LHCN-M2 (cell line): Measurements from ENCODE around the gene BZW1. TPM values are rescaled to one million over a fixed set of nuclear protein-coding genes. Genes with fewer than 3 reads are reported as not detected.
A peak's percentile ranks its signal among the peaks of the same experiment; 100 is the strongest.

ENCODE experiments used
- DNase-seq: peaks from one replicate; pipeline ENCODE4 v3.0.0-alpha.2; 2012; ENCODE audit warnings: low read depth
- total RNA-seq: library from RNA; depleted of rRNA; stranded (reverse); fragments of >200 nt; gene quantifications from 2 replicates; pipeline ENCODE4 v1.2.3, GENCODE V29; 2014; rRNA removed

The BZW1 gene
- total RNA-seq, 1 experiment from 2014 or later: 500 TPM

DNA sequence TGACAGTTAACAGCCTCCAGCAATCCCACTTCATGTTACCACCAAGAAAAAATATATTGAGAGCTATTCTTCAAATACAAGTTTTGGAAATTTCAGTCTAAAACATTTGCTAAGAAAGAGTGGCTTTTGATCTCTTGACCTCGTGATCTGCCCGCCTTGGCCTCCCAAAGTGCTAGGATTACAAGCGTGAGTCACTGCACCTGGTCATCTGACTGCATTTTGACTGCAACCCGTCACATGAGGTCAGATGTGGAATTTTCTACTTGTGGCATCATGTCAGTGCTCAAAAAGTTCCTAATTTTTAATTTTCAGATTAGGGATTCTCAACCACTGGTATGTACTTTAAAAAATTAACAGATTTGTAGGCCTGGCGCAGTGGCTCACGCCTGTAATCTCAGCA, 61.9 kb downstream of the BZW1 start:
- DNase-seq: peak; percentile 69

Other genes starting within 250 kb of the BZW1 start
- 41.5 and 43.0 TPM in 2 replicates for gene AOX1, start 225.9 kb upstream of the BZW1 start, total RNA-seq
- 35.4 and 44.3 TPM in 2 replicates for gene CLK1, start 52.7 kb downstream of the BZW1 start, total RNA-seq
- gene PPIL3, start 77.2 kb downstream of the BZW1 start, total RNA-seq: 66.8 and 106 TPM in 2 replicates
- gene NIF3L1, start 77.5 kb downstream of the BZW1 start, total RNA-seq: 34.5 and 38.3 TPM in 2 replicates
- gene ORC2, start 151.8 kb downstream of the BZW1 start, total RNA-seq: 15.6 and 15.8 TPM in 2 replicates